SK-N-MC (cell line): Measurements from ENCODE around the gene MYB.

Experiments used
- DNase-seq: peaks from one replicate; pipeline ENCODE4 v3.0.0-alpha.2; 2011; ENCODE audit warnings: low read depth, low spot score
- H3K27ac ChIP-seq: fragments of 200-600 bp; sonication (generic); 2 replicates; pipeline ENCODE4 v1.5.1; 2016; ENCODE audit warnings: mixed run types
- H3K36me3 ChIP-seq: fragments of 200-600 bp; sonication (generic); 2 replicates; pipeline ENCODE4 v1.6.1; 2017; ENCODE audit warnings: antibody characterized with exemption, low read length, mixed read lengths; ENCODE audit not compliant: insufficient read depth
- H3K4me3 ChIP-seq: fragments of 200-600 bp; sonication (generic); 2 replicates; pipeline ENCODE4 v1.5.1; 2016
- H3K9ac ChIP-seq: fragments of 200-600 bp; sonication (generic); 2 replicates; pipeline ENCODE4 v1.8.0; 2017; ENCODE audit warnings: mixed run types, mixed read lengths; ENCODE audit not compliant: insufficient read length
- H3K9me3 ChIP-seq: fragments of 200-600 bp; sonication (generic); 2 replicates; pipeline ENCODE4 v1.6.1; 2017; ENCODE audit warnings: low read depth, mild to moderate bottlenecking, antibody characterized with exemption, low read length, moderate library complexity, mixed read lengths
- EZH2 ChIP-seq: fragments of 200-600 bp; sonication (generic); IDR thresholded peaks from one replicate; pipeline ENCODE4 v1.6.1; 2017; ENCODE audit warnings: antibody characterized with exemption
- FOXP2 ChIP-seq: optimal IDR thresholded peaks from 2 replicates; pipeline ENCODE3; 2011; ENCODE audit warnings: mild to moderate bottlenecking, moderate library complexity; ENCODE audit not compliant: insufficient read depth; ENCODE audit errors: extremely low read length, control extremely low read depth
- POLR2AphosphoS5 ChIP-seq: IDR thresholded peaks from 2 replicates; pipeline ENCODE4 v1.6.1; 2012; ENCODE audit warnings: mild to moderate bottlenecking, low read depth, low read length, borderline replicate concordance

MYB gene

GRCh38 chr6:135265278-135265677 is 84.2 kb downstream of the MYB start:
- Histone ChIP-seq H3K4me3 (no peak overlapping the region), H3K9ac (no peak overlapping the region), H3K27ac (no peak overlapping the region), H3K9me3 (no peaks in the 10 kb centered on the region), H3K36me3 (no peaks in the 10 kb centered on the region)
- no peak for DNase-seq
- no peak for TF ChIP-seq EZH2
- no peak for TF ChIP-seq POLR2AphosphoS5
- no peak for TF ChIP-seq FOXP2

DNA sequence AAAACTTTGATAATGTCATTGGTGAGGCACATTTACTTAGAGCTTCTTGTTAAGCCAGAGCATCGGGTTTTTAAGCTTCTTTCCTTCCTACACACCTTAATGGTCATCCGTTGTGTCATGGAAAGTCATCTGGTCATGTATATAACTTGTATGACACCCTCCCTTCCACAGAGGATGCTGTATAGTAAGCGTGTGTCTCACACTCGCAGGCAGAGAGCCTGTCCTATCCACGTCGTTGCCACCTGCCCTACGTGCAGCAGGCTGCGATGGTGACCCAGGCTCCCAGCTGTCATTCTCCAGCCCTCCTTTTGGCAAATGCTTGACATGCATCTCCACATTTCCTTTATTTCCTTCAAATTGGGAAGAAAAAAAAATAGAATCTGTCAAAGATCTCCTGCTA is 85.6 kb downstream of the MYB start:
- Histone ChIP-seq H3K27ac (no peak overlapping the region), H3K9me3 (no peaks in the 10 kb centered on the region), H3K36me3 (no peaks in the 10 kb centered on the region), H3K4me3 (no peak overlapping the region), H3K9ac (no peak overlapping the region)
- no peak for DNase-seq
- TF ChIP-seq POLR2AphosphoS5 (no peak), FOXP2 (no peak)

- Histone ChIP-seq H3K9ac (no peak overlapping the region), H3K36me3 (no peaks in the 10 kb centered on the region), H3K9me3 (no peaks in the 10 kb centered on the region), H3K4me3 (no peak overlapping the region), H3K27ac (no peak overlapping the region)
- DNase-seq = no peak
- TF ChIP-seq POLR2AphosphoS5 (no peak), EZH2 (no peak), FOXP2 (no peak)
Observed at GRCh38 chr6:135267085-135267484, 86.0 kb downstream of the MYB start.

- DNase-seq = no peak
- Histone ChIP-seq H3K9me3 (no peaks in the 10 kb centered on the region), H3K9ac (no peak overlapping the region)
Observed at GRCh38 chr6:135268263-135268662, 87.2 kb downstream of the MYB start.

DNA sequence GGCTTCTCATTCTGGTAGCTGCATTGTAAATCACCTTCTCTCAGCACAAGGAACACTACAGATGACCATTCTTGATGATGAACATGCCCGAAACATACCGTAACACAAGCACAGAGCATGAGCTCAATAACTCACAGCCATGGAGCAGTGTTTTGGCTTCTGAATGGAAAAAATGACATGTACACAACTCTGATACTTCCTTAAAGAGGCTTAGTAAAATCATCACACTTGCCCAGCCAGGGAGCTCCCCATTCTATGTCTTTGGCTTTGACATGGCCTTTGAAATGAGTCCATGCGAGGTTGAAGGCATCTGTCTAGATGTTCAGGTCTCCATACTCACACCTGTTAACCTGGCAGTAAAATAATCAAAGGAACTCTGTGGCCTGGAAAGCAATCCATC is 87.6 kb downstream of the MYB start:
- no peak overlapping the region for H3K27ac ChIP-seq
- no peak overlapping the region for H3K4me3 ChIP-seq
- TF ChIP-seq POLR2AphosphoS5 = no peak
- TF ChIP-seq EZH2 = no peak
- TF ChIP-seq FOXP2 = no peak
- no peak for DNase-seq
- H3K36me3 ChIP-seq = no peaks in the 10 kb centered on the region
- H3K9ac ChIP-seq = no peak overlapping the region
- no peaks in the 10 kb centered on the region for H3K9me3 ChIP-seq

More at GRCh38 chr6:135268263-135268662, 87.2 kb downstream of the MYB start:
- H3K27ac ChIP-seq = no peak overlapping the region
- H3K4me3 ChIP-seq = no peak overlapping the region
- H3K36me3 ChIP-seq = no peaks in the 10 kb centered on the region
- TF ChIP-seq EZH2 = no peak
- TF ChIP-seq FOXP2 = no peak
- TF ChIP-seq POLR2AphosphoS5 = no peak
